Measurements from ENCODE around the gene SOX8. TPM values are rescaled to one million over a fixed set of nuclear protein-coding genes. Genes with fewer than 3 reads are reported as not detected.
A peak's percentile ranks its signal among the peaks of the same experiment; 100 is the strongest.

SOX8 gene
- total RNA-seq, 1 donor from 2014 or later = 0.98 TPM

- H3K4me1 ChIP-seq (ENCODE audit: insufficient read depth, low read length) = peaks cover 3% of the 10 kb centered on the region
- Mint-ChIP-seq H3K27me3 (ENCODE audit: low read depth, unreplicated experiment) (peaks cover 36% of the 10 kb centered on the region), H3K4me3 (ENCODE audit: unreplicated experiment) (no peak overlapping the region), H3K27ac (ENCODE audit: unreplicated experiment) (no peak overlapping the region), H3K4me1 (ENCODE audit: low read depth, unreplicated experiment) (no peaks in the 10 kb centered on the region), H3K36me3 (ENCODE audit: low read depth, unreplicated experiment) (peaks cover 1% of the 10 kb centered on the region), H3K9me3 (ENCODE audit: unreplicated experiment) (peaks cover 7% of the 10 kb centered on the region)
- no peak overlapping the region for H3K4me2 ChIP-seq (ENCODE audit: low read length)
- peaks cover 35% of the 10 kb centered on the region for H3K27me3 ChIP-seq (ENCODE audit: insufficient read depth, low read length)
- DNase-seq (ENCODE audit: low read depth) = no peak
- no peak for FAIRE-seq
- H2AFZ ChIP-seq (ENCODE audit: low read depth, low read length) = no peak overlapping the region
- no peaks in the 10 kb centered on the region for H3K36me3 ChIP-seq (ENCODE audit: insufficient read depth, low read length)
- no peak overlapping the region for H3K9ac ChIP-seq (ENCODE audit: low read length)
- H3K79me2 ChIP-seq (ENCODE audit: insufficient read depth, low read length) = peaks cover 3% of the 10 kb centered on the region
- TF ChIP-seq EZH2 (IDR thresholded peaks at IDR 0.05; ENCODE audit: insufficient read depth, low read length) (peak; percentile 58), CTCF (IDR thresholded peaks at IDR 0.05; ENCODE audit: insufficient read depth, low read depth, low read length) (no peak)
- H3K9me3 ChIP-seq (ENCODE audit: insufficient read depth, low read depth, low read length) = no peaks in the 10 kb centered on the region
- H3K4me3 ChIP-seq (ENCODE audit: insufficient read depth, low read depth, low read length) = no peak overlapping the region
- no peak overlapping the region for H3K27ac ChIP-seq (ENCODE audit: low read depth, low read length)
- peaks cover under 1% of the 10 kb centered on the region for H4K20me1 ChIP-seq (ENCODE audit: insufficient read depth, low read length)
Observed at GRCh38 chr16:974611-975261, 6.8 kb upstream of the SOX8 start.

GRCh38 chr16:975291-975690 is 6.3 kb upstream of the SOX8 start:
- Mint-ChIP-seq H3K27me3 (ENCODE audit: low read depth, unreplicated experiment) (peaks cover 36% of the 10 kb centered on the region), H3K4me3 (ENCODE audit: unreplicated experiment) (no peak overlapping the region)
- peaks cover 37% of the 10 kb centered on the region for H3K27me3 ChIP-seq (ENCODE audit: insufficient read depth, low read length)

More at GRCh38 chr16:975291-975690, 6.3 kb upstream of the SOX8 start:
- Histone ChIP-seq H3K27ac (ENCODE audit: low read depth, low read length) (no peak overlapping the region), H3K9ac (ENCODE audit: low read length) (no peak overlapping the region), H3K4me1 (ENCODE audit: insufficient read depth, low read length) (no peaks in the 10 kb centered on the region), H3K9me3 (ENCODE audit: insufficient read depth, low read depth, low read length) (no peaks in the 10 kb centered on the region), H4K20me1 (ENCODE audit: insufficient read depth, low read length) (no peaks in the 10 kb centered on the region), H2AFZ (ENCODE audit: low read depth, low read length) (no peak overlapping the region), H3K79me2 (ENCODE audit: insufficient read depth, low read length) (no peaks in the 10 kb centered on the region), H3K4me3 (ENCODE audit: insufficient read depth, low read depth, low read length) (no peak overlapping the region), H3K4me2 (ENCODE audit: low read length) (no peak overlapping the region), H3K36me3 (ENCODE audit: insufficient read depth, low read length) (no peaks in the 10 kb centered on the region)
- Mint-ChIP-seq H3K36me3 (ENCODE audit: low read depth, unreplicated experiment) (peaks cover 1% of the 10 kb centered on the region), H3K4me1 (ENCODE audit: low read depth, unreplicated experiment) (no peaks in the 10 kb centered on the region), H3K9me3 (ENCODE audit: unreplicated experiment) (peaks cover 7% of the 10 kb centered on the region), H3K27ac (ENCODE audit: unreplicated experiment) (no peak overlapping the region)
- no peak for TF ChIP-seq EZH2 (IDR thresholded peaks at IDR 0.05; ENCODE audit: insufficient read depth, low read length)
- TF ChIP-seq CTCF (IDR thresholded peaks at IDR 0.05; ENCODE audit: insufficient read depth, low read depth, low read length) = no peak
- DNase-seq (ENCODE audit: low read depth) = no peak
- no peak for FAIRE-seq
